GM20000 (cell line): ENCODE data around the gene TMEM200B.
"Not testable (repeated sequence)": the region's sequence is repeated elsewhere in the genome, so short reads cannot be mapped to it uniquely, and the experiment has no call there.

Experiments
- DNase-seq: peaks from one replicate; pipeline ENCODE4 v3.0.0; 2012; ENCODE audit warnings: low spot score
- TF ChIP-seq, protein P1 (sequence below): IDR thresholded peaks from 2 replicates; pipeline ENCODE4 v1.5.1; 2012; ENCODE audit warnings: mild to moderate bottlenecking, control low read depth; ENCODE audit errors: extremely low read depth, missing control alignments

TMEM200B gene

DNA sequence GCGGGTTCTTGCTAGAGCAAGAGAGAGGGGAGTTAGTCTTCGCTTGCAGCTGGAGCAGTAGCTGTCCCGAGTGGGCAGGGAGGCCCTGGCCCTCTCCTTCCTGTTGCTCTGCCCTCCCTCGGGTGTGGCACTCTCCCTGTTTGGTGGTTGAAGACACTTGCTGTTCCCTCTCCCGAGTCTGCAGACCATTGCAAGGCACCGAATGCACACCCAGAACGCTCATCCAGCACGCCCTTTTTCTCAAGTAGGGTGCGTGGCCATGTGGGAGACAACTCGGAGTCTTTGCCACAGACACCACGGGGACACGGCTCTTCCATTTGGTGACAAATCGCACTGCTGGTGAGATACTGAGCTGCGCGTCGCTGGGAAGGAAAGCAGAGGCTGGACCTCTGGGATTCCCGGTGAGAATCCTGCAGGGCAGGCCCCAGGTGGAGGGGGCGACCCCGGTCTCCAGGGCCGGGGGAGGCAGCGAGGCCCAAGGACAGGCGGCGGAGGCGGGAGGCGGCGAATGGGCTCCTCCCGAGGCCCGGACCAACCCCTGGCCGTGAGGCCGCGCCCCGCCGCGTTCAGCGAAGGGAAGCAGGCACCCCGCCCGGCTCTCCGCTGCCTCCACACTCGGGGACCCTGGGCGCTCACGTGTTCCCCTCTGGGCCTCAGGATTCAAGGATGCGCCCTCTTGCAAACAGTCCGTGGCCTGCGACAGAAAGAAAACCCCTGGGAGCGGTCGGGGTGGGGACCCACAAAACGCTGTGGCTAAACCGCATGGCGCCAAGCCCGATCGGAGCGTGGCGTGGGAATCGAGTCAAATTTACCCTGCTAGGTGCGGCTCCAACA is 10.4 kb upstream of the TMEM200B start:
- peak; percentile 49 for DNase-seq
- TF ChIP-seq, protein P1, sequence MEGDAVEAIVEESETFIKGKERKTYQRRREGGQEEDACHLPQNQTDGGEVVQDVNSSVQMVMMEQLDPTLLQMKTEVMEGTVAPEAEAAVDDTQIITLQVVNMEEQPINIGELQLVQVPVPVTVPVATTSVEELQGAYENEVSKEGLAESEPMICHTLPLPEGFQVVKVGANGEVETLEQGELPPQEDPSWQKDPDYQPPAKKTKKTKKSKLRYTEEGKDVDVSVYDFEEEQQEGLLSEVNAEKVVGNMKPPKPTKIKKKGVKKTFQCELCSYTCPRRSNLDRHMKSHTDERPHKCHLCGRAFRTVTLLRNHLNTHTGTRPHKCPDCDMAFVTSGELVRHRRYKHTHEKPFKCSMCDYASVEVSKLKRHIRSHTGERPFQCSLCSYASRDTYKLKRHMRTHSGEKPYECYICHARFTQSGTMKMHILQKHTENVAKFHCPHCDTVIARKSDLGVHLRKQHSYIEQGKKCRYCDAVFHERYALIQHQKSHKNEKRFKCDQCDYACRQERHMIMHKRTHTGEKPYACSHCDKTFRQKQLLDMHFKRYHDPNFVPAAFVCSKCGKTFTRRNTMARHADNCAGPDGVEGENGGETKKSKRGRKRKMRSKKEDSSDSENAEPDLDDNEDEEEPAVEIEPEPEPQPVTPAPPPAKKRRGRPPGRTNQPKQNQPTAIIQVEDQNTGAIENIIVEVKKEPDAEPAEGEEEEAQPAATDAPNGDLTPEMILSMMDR = no peak

DNA sequence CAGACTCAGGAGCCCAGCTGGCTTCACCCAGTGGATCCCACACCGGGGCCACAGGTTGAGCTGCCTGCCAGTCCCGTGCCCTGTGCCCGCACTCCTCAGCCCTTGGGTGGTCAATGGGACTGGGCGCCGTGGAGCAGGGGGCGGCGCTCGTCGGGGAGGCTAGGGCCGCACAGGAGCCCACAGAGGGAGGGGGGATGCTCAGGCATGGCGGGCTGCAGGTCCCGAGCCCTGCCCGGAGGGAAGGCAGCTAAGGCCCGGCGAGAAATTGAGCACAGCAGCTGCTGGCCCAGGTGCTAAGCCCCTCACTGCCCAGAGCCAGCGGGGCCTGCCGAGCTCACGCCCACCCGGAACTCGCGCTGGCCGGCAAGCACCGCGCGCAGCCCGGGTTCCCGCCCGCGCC is 7.4 kb upstream of the TMEM200B start:
- not testable (repeated sequence) for DNase-seq

DNA sequence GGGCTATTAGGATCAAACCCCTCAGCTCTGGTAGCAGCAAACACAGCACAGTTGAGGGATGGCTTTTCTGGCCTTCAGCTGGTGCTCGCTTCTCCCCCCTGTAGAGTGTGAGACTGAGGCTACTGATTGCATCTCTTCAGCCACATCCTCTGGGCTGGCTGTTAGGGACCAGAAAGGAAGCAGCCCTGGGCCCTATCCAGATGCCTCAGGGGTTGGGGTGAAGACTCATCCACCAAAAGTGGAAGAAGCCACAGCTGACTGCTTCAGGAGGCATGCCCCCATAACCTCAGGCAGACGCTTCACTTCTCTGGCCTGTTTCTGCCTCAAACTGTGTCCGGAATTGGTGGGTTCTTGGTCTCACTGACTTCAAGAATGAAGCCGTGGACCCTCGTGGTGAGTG is 6.2 kb upstream of the TMEM200B start:
- TF ChIP-seq, protein P1 = no peak
- no peak for DNase-seq

DNA sequence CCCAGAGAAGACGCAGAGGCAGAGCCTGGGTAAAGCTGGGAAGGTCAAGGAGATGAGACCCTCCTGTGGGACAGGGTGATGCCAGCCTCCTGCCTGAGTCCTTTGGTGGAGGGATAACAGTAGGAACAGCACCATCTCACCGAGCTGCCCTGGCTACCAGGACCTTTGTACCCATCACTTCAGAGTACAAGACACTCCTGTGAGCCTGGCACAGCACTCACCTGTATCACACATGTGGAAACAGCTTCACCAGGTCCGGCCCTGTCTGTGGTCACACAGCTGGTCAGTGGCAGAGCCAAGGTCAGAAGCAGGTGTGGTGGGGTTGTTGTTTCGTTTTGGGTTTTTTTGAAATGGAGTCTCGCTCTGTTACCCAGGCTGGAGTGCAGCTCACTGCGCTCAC is 5.0 kb upstream of the TMEM200B start:
- no peak for DNase-seq
- TF ChIP-seq, protein P1 = no peak

DNA sequence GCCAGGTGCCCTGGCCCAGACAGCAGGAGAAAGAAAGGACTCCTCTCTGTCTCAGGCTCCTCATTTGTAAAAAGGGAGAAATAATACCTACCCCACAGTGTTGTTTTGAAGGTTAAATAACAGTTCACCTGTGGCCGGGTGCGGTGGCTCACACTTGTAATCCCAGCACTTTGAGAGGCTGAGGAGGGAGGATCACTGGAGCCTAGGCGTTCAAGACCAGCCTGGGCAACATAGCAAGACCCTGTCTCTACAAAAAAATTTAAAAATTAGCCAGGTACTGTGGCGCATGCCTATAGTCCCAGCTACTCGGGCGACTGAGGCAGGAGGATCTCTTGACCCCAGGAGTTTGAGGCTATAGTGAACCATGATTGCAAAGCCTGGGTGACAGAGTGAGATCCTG is 2.5 kb upstream of the TMEM200B start:
- DNase-seq = no peak
- TF ChIP-seq, protein P1 = no peak

DNA sequence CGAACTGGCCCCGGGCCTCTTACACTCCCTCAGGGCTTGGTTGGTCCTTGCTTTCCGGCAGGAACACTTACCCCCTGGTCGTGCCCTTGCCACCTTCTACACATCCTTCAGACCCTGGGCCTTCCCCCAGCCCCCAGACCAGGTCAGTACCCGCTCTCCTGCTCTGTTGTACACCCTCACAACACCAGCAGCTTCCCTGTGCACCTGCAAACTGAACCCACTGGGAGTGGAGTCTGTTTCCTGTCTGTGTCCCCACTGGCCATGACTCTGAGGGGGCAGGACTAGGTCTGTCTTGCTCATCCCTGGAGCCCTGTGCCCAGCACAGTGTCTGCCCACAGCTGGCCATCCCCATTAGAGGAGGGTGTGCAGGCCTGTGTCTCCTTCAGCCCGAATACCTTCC is 2.1 kb upstream of the TMEM200B start:
- TF ChIP-seq, protein P1 = no peak
- peak; percentile 43 for DNase-seq

DNA sequence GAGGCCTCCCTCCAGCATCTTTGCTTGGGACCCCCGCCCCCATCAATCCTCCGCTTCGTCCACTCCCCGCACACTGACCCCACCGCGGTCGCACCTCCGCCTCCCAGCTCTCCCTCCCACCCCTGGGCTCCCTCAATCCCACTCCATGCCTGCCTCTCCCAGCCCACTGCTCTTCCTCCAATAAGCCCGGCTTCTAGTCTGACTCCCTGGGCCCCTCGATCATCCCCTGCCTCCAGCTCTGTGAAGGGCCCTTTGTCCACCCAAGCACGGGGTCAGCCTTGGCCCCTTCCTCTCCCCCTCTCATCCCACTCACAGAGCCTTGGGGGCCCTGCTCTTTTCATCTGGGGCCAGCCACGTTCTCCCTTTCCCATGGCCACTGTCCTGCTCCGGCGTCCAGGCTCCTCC is 1.5 kb upstream of the TMEM200B start:
- no peak for DNase-seq
- TF ChIP-seq, protein P1 = no peak

DNA sequence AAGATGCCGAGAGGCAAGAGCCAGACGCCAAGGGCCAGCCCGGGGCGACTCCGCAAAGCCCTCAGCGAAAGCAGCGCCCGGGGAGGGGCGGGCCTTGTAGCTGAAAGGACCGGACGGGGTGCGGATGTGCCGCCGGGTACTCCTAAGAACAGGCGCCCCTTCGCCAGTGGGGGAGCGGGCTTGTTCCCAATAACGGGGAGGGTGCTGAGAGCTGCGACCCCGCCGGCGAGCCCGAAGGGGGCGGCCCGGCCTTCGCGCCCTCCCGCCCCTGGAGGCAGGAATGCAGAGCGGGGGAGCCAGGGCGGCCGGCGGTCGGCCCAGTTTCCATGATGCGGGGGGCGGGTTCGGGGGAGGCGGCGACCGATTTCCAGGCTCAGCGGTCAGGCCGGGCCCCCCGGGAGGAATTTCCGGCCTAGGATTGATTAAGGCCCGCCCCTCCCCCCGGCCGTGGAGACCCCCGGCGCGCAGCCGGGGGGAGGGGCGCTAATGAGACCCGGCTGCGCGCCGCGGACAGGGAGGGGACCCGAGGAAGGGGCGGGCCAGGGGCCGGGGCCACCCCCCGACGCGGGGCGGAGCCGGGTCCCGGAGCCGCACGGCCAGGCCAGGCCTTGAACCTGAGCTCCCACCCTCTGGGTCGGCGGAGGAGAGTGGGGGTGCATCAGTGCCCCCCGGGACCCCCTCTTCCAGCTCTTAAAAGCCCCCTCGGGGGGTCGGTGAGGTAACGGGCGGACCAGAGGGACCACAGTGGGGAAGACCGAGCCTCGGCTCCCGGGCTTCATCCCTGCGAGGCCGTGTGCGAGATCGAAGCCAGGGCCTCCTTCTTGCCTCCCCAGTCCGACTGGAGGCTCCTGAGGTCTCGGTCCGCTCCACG is 898 bp upstream of the TMEM200B start:
- TF ChIP-seq, protein P1 = no peak
- peak; percentile 86 for DNase-seq
